Upper lobe of right lung (tissue), 1 donor: Measurements from ENCODE around the gene LRP8. TPM values are rescaled to one million over a fixed set of nuclear protein-coding genes. Genes with fewer than 3 reads are reported as not detected.
"Not testable (repeated sequence)": the region's sequence is repeated elsewhere in the genome, so short reads cannot be mapped to it uniquely, and the experiment has no call there.

Experiments used
- ATAC-seq: fragments of 200-7000 bp; cut with Tn5 transposase; one replicate; pipeline ENCODE4 v1.9.1; 2020; ENCODE audit warnings: mild to moderate bottlenecking, moderate library complexity
- DNase-seq: peaks from one replicate; pipeline ENCODE4 v3.0.0-alpha.2; 2020
- H3K27ac ChIP-seq: fragments of 200-600 bp; one replicate; pipeline ENCODE4 v1.8.0; 2022
- H3K27me3 ChIP-seq: fragments of 200-600 bp; one replicate; pipeline ENCODE4 v1.8.0; 2022; ENCODE audit warnings: mild to moderate bottlenecking
- H3K36me3 ChIP-seq: fragments of 200-600 bp; one replicate; pipeline ENCODE4 v1.8.0; 2022
- H3K4me1 ChIP-seq: fragments of 200-600 bp; one replicate; pipeline ENCODE4 v1.8.0; 2022
- H3K4me3 ChIP-seq: fragments of 200-600 bp; one replicate; pipeline ENCODE4 v1.8.0; 2022; ENCODE audit warnings: mild to moderate bottlenecking
- H3K9me3 ChIP-seq: fragments of 200-600 bp; one replicate; pipeline ENCODE4 v1.8.0; 2022
- intact Hi-C: fragments of 100-400 bp; cut with DNase I; formaldehyde crosslinking; loops from one replicate; pipeline ENCODE4 v1.11.0; 2022
- total RNA-seq: library from RNA; stranded (reverse); fragmentation: NEBNext Ultra II Directional; extraction: Animal tissue kit (Norgen Biotek cat#: 25700); gene quantifications from one replicate; pipeline ENCODE4 v1.2.1, GENCODE V29; 2021
- TF ChIP-seq, protein P1 (sequence below): fragments of 200-600 bp; IDR thresholded peaks from one replicate; pipeline ENCODE4 v1.8.0; 2022; ENCODE audit warnings: antibody characterized with exemption
- donor health status: DM: no; HTN: yes; CAD: no; lungs with severe emphysema.

Gene LRP8
- total RNA-seq, 1 donor from 2014 or later, result 11.6 TPM

DNA sequence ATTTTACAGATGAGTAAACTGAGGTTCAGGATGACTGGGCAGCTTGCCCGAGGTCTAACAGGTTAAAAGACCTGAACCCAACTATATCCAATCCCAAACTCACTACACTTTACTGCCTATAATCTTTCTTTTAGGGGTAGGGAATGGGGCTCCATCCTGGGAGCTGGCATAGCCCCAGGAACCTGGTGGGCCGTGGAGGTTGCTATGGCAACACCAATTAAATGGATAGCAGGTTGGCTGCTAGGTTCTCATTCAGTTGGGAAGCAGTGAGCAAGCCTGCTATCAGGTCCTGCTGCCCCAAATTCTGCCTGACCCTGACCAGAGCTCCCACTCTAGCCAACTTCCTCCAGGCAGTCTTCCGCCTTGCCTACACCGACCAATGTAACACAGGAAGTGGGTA lies 40.9 kb downstream of the LRP8 start:
- H3K4me1 ChIP-seq, result no peaks in the 10 kb centered on the region
- DNase-seq, result no peak
- TF ChIP-seq, protein P1, sequence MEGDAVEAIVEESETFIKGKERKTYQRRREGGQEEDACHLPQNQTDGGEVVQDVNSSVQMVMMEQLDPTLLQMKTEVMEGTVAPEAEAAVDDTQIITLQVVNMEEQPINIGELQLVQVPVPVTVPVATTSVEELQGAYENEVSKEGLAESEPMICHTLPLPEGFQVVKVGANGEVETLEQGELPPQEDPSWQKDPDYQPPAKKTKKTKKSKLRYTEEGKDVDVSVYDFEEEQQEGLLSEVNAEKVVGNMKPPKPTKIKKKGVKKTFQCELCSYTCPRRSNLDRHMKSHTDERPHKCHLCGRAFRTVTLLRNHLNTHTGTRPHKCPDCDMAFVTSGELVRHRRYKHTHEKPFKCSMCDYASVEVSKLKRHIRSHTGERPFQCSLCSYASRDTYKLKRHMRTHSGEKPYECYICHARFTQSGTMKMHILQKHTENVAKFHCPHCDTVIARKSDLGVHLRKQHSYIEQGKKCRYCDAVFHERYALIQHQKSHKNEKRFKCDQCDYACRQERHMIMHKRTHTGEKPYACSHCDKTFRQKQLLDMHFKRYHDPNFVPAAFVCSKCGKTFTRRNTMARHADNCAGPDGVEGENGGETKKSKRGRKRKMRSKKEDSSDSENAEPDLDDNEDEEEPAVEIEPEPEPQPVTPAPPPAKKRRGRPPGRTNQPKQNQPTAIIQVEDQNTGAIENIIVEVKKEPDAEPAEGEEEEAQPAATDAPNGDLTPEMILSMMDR, result no peak
- intact Hi-C loops, result no loop called here
- no peaks in the 10 kb centered on the region for H3K36me3 ChIP-seq
- H3K27ac ChIP-seq, result no peak overlapping the region
- ATAC-seq, result no peak
- H3K4me3 ChIP-seq, result no peak overlapping the region
- H3K27me3 ChIP-seq, result no peaks in the 10 kb centered on the region
- H3K9me3 ChIP-seq, result no peaks in the 10 kb centered on the region

DNA sequence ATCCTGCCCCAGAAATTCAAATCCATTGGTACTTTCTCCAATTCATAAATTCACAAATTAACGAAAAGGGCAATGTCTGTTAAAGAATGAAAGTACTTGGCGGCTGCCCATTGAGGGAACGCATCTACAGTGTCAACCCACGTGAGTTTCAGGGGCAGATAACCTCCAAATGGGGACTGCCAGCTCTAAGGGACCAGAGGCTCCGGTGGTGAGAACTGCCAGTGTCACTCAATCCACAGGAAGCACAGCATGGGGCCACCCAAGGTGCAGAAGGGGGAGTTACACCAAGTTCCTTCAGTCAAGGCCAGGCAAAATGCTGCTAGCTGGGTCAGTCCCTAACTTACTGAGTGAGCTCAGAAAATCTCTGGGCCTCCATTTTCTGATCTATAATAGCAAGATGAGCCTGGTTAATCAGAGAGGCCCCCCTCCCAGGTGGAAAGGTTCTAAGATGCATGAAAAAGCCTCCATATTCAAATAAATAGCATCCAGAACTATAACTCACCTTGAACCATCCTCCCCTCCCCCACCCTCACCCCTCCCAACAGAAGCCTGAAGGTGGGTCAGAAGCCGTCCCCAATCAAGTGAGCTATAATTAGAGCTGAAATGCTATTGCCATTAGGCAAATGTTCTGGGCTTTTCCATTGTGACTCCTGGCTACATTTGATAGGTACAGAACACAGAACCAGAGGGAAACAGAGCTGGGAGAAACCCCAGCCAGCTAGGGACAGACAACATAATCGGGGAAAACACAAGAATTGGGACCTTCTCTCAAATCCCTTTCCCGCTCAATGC lies 41.7 kb downstream of the LRP8 start:
- no peak overlapping the region for H3K27ac ChIP-seq
- ATAC-seq, result no peak
- intact Hi-C loops, result no loop called here
- TF ChIP-seq, protein P1, result no peak
- no peaks in the 10 kb centered on the region for H3K27me3 ChIP-seq
- no peaks in the 10 kb centered on the region for H3K36me3 ChIP-seq
- H3K9me3 ChIP-seq, result no peaks in the 10 kb centered on the region
- no peaks in the 10 kb centered on the region for H3K4me1 ChIP-seq
- H3K4me3 ChIP-seq, result no peak overlapping the region
- no peak for DNase-seq

DNA sequence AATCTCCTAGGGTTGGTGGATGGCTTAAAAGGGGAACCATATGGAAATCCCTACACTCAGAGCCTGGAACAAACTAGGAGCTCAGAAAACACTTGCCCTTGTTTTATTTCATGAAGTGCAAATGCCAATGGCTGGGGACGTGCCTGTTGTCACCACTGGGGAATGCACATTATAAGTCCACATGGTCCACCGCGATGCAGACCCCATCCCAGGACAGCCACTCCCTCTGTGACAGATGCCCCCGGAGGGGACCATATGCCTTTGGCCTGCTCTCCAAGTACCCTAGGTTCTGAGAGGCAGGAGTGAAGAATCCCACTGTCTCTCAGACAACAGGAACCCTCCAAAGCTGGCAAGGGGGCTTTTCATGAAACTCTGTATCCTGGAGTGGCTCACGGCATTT lies 42.3 kb downstream of the LRP8 start:
- ATAC-seq, result no peak
- H3K4me3 ChIP-seq, result no peak overlapping the region
- no peak overlapping the region for H3K27ac ChIP-seq
- intact Hi-C loops, result no loop called here
- no peaks in the 10 kb centered on the region for H3K4me1 ChIP-seq
- TF ChIP-seq, protein P1, result no peak
- H3K36me3 ChIP-seq, result no peaks in the 10 kb centered on the region
- H3K27me3 ChIP-seq, result no peaks in the 10 kb centered on the region
- no peak for DNase-seq
- H3K9me3 ChIP-seq, result no peaks in the 10 kb centered on the region

DNA sequence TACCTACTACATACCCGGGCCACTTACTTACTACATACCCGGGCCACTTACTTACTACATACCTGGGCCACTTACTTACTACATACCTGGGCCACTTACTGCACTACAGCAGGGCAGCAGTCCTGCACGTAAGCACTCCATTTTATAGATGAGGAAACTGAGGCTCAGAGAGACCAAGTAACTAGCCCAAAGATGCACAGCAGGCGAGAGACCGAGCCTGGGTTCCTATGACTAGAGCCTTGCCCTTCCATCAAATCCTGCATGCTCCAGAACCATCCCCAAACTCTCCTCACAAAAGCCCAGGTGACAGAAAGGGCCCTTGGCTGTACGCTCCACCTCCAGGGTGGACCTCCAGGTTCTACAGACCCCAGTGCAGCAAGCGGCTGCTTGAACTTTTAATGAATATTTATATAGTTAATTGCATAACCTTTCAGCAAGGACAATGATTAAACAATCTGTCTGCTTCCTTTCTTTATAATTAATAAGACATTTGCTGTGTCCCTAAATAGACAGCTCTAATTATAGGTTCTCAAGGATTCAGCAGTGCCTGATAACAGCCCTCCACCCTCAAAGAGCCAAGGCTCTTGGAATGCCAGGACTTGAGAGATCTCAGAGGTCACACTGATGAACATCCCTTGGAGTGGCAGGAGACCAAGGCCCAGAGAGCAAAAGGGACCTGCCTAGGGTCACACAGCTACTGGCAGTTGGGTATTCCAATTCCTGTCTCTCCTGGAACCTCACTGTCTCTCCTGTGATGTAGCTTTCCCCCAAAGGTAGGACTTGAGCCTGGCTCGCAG lies 43.4 kb downstream of the LRP8 start:
- Histone ChIP-seq H3K4me3 (no peak overlapping the region), H3K9me3 (no peaks in the 10 kb centered on the region), H3K36me3 (no peaks in the 10 kb centered on the region), H3K27me3 (no peaks in the 10 kb centered on the region), H3K4me1 (no peaks in the 10 kb centered on the region), H3K27ac (no peak overlapping the region)
- ATAC-seq (no peak), DNase-seq (no peak)
- TF ChIP-seq, protein P1, result no peak
- intact Hi-C loops, result no loop called here

DNA sequence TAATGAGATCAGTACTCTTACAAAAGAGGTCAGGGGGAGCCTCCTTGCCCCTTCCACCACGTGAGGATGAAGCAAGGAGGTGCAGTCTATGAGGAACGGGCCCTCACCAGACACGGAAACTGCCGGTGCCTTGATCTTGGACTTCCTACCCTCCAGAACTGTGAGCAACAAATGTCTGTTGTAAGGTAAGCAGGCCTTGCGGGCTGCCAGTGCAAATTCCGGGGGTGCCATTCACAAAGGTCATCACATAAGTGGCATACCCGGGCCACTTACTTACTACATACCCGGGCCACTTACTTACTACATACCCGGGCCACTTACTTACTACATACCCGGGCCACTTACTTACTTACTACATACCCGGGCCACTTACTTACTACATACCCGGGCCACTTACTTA lies 44.7 kb downstream of the LRP8 start:
- H3K27me3 ChIP-seq, ATAC-seq, intact Hi-C loops, H3K27ac ChIP-seq, H3K9me3 ChIP-seq, H3K4me3 ChIP-seq, H3K4me1 ChIP-seq, H3K36me3 ChIP-seq, DNase-seq: not testable (repeated sequence)

DNA sequence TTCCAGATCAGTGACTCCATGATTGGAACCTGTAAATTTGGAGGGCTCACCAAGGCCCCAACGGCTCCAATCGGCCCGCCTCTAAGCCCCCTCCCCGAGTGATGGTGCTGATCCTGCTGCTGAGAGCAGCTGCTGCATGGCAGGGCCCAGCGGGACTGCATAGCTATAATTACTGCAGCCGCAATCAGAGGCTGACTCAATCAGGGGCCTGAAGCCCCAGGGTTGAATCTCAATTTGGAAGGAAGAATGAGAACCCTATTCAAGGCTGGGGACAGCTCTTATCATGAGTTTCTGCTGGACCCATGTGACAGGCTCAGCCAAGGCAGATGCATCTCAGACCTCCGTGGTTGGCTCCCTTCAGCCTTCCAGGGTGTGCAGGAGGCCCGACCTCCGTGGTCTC lies 46.7 kb downstream of the LRP8 start:
- no peaks in the 10 kb centered on the region for H3K36me3 ChIP-seq
- TF ChIP-seq, protein P1, result no peak
- DNase-seq (no peak), ATAC-seq (no peak)
- no peaks in the 10 kb centered on the region for H3K9me3 ChIP-seq
- H3K4me3 ChIP-seq, result no peak overlapping the region
- no peak overlapping the region for H3K27ac ChIP-seq
- H3K27me3 ChIP-seq, result no peaks in the 10 kb centered on the region
- H3K4me1 ChIP-seq, result no peaks in the 10 kb centered on the region
- intact Hi-C loops, result no loop called here
